Neuron (in vitro differentiated cells): ENCODE data around the gene ACOT11.

ENCODE experiments used
- H2AFZ ChIP-seq: one replicate; pipeline ENCODE4 v1.6.1; 2013; ENCODE audit warnings: low read depth, mild to moderate bottlenecking, inconsistent platforms, low read length, moderate library complexity
- H3K27me3 ChIP-seq: one replicate; pipeline ENCODE4 v1.6.1; 2013; ENCODE audit warnings: low read length; ENCODE audit not compliant: insufficient read depth
- H3K36me3 ChIP-seq: one replicate; pipeline ENCODE4 v1.6.1; 2013; ENCODE audit warnings: low read length; ENCODE audit not compliant: insufficient read depth
- H3K4me1 ChIP-seq: one replicate; pipeline ENCODE4 v1.6.1; 2013; ENCODE audit warnings: low read length; ENCODE audit not compliant: insufficient read depth
- H3K4me3 ChIP-seq: 2 replicates; pipeline ENCODE4 v1.5.1; 2013; ENCODE audit warnings: mild to moderate bottlenecking, low read length, moderate library complexity
- H3K9me3 ChIP-seq: one replicate; pipeline ENCODE4 v1.6.1; 2013; ENCODE audit warnings: low read length

ACOT11 gene

DNA sequence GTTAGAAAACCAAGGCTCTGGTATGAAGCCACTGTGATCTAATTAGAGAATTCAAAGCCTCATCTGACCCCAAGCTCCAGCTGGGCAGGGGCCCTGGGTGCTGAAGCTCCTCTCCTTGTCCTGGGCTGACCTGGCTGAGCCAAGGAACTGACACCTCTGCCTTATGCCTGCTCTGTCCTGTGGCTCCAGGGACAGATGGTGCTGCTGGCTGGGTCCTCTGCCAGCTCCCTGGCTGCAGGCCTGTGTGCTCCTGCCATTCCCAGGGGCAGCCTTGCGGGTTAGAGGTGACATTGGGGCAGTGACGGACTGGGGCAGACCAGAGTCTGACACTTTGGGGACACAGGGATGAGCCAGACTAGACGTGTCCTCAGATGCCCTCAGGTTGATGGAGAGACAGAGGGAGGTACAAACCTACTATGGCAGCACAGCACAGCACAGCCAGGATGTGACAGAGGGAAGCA, 11.8 kb downstream of the ACOT11 start:
- H3K27me3 ChIP-seq = no peaks in the 10 kb centered on the region
- no peaks in the 10 kb centered on the region for H3K4me1 ChIP-seq
- no peaks in the 10 kb centered on the region for H3K36me3 ChIP-seq
- no peak overlapping the region for H3K4me3 ChIP-seq
- H3K9me3 ChIP-seq = no peaks in the 10 kb centered on the region
- H2AFZ ChIP-seq = no peak overlapping the region

DNA sequence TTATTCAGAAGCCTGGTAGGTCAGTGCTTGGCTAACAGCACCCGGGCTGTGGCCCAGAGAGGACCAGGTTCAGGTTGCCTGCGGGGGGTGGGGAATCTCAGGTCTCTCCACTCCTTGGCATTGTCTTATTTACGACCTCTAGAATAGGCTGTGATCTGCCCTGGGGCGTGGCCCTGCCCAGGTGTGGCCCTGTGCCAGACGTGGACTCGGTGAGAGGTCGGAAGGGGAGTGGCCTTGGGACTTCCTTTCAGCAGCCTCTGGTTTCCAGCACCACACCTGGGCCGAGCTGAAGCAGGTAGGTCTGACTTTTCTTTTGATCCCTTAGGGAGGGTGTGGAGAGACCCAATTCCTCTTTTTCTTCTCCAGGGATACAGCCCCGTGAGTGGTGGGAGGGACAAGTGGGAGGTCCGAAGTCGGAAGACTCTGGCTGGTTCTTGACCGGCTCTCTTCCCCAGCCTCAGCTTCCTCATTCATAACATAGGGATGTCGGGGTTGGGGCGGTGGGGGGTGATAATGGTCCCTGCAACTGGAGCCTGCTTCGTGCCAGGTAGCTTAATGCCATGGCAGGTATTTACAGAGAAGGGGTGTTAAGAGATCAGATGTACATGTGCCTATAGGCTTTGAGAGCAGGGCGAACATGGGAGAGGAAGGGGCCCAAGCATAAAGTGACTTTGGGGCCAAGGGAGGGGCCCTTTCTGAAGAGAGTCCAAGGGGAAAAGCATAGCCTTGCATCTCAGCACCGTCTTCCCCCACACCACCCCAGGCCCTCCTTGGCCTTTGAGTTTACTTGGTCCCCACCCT, 16.5 kb downstream of the ACOT11 start:
- Histone ChIP-seq H3K4me3 (no peak overlapping the region), H3K4me1 (no peaks in the 10 kb centered on the region), H3K27me3 (peaks cover 2% of the 10 kb centered on the region), H2AFZ (no peak overlapping the region), H3K9me3 (no peaks in the 10 kb centered on the region), H3K36me3 (no peaks in the 10 kb centered on the region)

DNA sequence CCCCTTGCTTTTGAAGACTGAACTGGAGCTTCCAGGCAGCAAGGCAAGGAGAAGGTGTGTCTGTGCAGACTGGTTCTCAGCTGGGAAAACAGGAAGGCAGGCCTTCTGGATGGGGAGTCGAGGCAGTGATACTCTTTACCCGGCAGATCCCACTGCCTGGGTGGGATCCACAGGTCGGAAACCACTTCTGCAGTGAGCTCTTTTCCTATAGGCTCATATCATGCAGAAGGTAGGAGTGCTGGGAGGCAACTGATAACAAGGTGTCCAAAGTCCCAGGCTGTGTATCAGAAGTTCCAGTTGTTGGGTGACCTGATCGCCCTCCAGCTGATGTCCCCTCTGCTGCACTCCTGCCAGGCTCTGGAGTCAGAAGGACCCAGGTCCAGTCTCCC, 17.1 kb downstream of the ACOT11 start:
- Histone ChIP-seq H3K4me3 (no peak overlapping the region), H3K27me3 (peaks cover 2% of the 10 kb centered on the region), H3K4me1 (no peaks in the 10 kb centered on the region), H3K36me3 (no peaks in the 10 kb centered on the region), H2AFZ (no peak overlapping the region), H3K9me3 (no peaks in the 10 kb centered on the region)

DNA sequence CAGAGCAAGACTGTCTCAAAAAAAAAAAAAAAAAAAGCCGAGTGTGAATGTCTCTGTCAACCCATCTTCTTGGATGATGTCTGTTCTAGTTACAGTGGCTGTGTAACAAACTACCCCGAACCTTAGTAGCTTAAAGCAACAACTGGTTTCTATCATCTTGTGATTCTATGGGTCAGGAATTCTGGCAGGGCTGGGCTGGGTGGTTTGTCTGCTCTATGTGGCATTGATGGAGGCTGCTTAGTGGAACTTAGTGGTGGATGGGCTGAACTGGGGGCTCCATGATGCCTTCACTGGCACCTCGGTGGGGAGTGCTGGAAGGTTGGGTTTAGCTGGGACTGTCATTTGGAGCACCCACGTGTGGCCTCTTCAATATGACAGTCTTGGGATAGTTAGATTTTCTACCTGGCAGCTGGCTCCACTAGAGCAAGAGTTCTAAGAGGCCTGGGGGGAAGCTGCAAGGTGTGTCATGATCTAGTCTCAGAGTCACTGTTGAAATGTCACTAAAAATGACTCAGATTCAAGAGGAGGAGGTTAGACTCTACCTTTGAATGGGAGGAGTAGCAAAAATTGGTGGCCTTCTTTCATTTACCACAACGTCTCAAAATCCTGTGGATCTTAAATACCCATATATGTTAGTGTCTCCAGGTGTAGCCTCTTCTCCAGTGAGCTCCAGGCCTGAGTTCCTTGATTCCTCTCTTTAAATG, 18.6 kb downstream of the ACOT11 start:
- H3K36me3 ChIP-seq = no peaks in the 10 kb centered on the region
- H3K4me1 ChIP-seq = peaks cover 4% of the 10 kb centered on the region
- no peak overlapping the region for H2AFZ ChIP-seq
- H3K27me3 ChIP-seq = peaks cover 2% of the 10 kb centered on the region
- H3K9me3 ChIP-seq = no peaks in the 10 kb centered on the region
- H3K4me3 ChIP-seq = no peak overlapping the region

DNA sequence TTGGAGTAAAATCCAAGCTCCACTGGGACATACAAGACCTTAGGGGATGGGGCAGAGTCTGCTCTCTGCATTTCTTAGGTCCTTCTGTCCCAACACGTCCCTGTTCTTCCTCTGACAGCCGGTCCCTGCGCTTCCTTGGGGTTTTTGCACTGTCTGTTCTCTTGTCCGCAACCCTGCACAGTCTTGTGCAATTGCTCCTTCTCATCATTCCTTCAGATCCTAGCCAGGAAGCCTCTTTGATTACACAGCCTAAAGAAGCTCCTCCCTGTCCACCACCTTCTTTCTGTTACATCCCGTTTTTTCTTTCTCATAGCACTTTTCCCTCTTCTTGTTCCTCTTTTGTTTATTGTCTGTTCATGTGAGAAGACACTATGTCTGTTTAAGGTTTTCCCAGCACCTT, 19.9 kb downstream of the ACOT11 start:
- Histone ChIP-seq H3K27me3 (peaks cover 2% of the 10 kb centered on the region), H3K4me1 (peaks cover 15% of the 10 kb centered on the region), H3K9me3 (no peaks in the 10 kb centered on the region), H3K4me3 (no peak overlapping the region), H2AFZ (no peak overlapping the region), H3K36me3 (no peaks in the 10 kb centered on the region)

DNA sequence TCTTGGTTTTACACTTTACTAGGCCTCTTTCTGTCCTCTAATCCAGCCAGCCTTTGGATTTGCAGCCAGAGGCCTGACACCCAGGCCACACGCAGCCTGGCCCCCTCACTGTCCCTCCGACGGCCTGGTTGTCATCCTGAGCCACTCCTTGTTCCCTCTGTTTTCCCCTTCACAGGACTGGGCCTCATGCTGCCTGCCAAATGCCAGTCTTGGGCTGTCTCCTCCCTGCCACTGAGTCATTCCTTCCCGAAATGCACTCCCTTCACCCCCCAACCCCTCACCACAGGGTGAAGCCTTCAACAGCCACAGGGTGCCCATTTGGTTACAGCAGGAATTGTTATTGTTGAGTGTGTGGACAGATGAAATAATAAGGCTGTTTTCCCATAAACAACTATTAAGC, 21.3 kb downstream of the ACOT11 start:
- Histone ChIP-seq H3K4me1 (peaks cover 15% of the 10 kb centered on the region), H3K4me3 (no peak overlapping the region), H3K9me3 (no peaks in the 10 kb centered on the region), H3K36me3 (no peaks in the 10 kb centered on the region), H3K27me3 (peaks cover 2% of the 10 kb centered on the region), H2AFZ (no peak overlapping the region)

DNA sequence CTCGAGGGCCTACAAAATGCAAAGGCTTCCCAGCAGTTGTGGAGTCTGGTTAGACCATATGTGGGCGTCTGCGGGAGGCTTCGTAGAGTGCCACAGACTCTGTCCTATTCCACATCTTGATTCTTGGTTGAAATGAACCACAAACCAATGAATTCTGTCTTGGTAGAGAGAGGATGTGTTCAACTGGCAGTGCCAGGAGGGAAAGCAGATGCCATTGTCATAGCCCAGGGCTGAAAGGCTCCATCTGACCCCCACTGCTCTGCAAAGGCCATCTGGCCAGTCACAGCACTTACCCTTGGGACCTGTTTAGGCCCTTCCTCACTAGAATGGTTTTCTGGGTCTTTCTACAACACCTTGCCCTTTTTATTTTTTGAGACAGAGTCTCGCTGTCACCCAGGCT, 22.1 kb downstream of the ACOT11 start:
- H3K9me3 ChIP-seq = no peaks in the 10 kb centered on the region
- H2AFZ ChIP-seq = no peak overlapping the region
- H3K27me3 ChIP-seq = peaks cover 2% of the 10 kb centered on the region
- H3K36me3 ChIP-seq = no peaks in the 10 kb centered on the region
- peaks cover 15% of the 10 kb centered on the region for H3K4me1 ChIP-seq
- no peak overlapping the region for H3K4me3 ChIP-seq

DNA sequence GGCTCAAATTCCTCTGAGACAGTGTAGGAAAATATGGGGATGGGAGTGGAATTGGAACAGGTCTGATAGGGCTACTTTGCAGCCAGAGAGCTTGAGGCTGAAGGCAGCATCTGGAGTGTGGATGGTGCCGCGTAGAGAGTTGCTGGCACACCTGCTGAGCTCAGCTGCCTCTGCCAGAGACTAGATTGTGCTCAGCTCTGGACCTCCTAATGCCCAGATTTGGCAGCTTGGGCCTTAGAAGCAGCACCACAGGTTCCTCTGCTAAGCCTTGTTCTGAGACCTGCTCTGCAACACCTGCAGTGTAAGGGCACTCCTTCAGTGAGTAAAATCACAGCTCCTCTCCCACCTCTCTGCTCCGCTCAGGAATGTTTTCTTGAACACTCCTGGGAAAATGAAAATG, 23.3 kb downstream of the ACOT11 start:
- Histone ChIP-seq H3K4me1 (peaks cover 15% of the 10 kb centered on the region), H3K36me3 (no peaks in the 10 kb centered on the region), H3K4me3 (no peak overlapping the region), H3K27me3 (peaks cover 2% of the 10 kb centered on the region), H2AFZ (no peak overlapping the region), H3K9me3 (no peaks in the 10 kb centered on the region)

DNA sequence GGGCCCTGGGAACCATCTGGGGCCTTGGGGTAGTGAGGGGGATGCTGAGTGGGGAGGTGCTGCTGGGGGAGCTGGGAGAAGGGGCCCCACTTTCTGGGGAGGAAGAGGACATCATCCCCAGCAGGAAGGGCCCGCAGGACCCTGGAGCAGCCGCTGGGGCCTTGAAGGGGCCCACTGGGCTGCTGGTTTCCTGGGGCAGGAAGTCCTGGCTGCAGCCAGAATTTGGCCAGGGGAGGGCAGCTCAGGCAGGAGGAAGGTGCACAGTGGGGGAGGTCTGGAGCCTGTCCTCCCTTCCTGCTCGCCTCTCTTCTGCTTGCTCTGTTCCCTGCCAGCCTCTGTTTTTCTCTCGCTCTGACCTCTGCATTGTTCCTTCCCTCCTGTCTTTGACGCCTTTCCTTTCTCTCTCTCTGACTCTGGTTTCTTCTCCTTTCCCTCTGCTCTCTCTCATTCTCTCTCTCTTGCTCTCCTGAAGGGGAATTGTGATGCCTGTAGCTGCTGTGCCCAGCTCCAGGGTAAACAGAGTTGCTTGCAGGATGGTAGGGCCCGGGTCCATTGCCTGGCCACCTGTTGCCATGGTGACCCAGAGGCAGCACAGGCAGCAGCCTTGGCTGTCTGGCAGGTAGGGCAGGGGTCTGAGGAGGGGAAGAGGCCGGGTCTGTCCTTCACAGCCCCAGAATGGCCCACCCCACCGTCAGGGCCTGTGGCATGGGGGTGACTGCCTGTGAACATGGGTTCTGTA, 23.9 kb downstream of the ACOT11 start:
- no peaks in the 10 kb centered on the region for H3K36me3 ChIP-seq
- peak overlapping the region; percentile 6 for H3K4me3 ChIP-seq
- no peaks in the 10 kb centered on the region for H3K27me3 ChIP-seq
- no peak overlapping the region for H2AFZ ChIP-seq
- H3K4me1 ChIP-seq = peaks cover 15% of the 10 kb centered on the region
- no peaks in the 10 kb centered on the region for H3K9me3 ChIP-seq

DNA sequence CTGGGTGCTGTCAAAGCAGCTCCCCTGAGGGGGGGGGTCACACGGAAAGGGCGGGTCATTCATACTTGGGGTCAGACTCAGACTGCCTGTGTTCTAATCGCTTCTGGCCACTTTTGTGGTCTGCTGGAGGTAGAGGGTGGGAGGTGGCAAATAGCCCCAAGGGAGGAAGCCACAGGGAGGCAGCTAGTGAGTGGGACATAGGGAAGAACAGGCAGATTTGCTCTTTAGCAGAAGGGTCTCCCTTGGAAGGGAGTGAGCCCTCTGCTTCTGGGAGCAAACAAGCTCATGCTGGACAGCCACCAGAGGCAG, 24.5 kb downstream of the ACOT11 start:
- H2AFZ ChIP-seq = no peak overlapping the region
- no peaks in the 10 kb centered on the region for H3K9me3 ChIP-seq
- no peaks in the 10 kb centered on the region for H3K27me3 ChIP-seq
- H3K4me1 ChIP-seq = peaks cover 15% of the 10 kb centered on the region
- no peaks in the 10 kb centered on the region for H3K36me3 ChIP-seq
- H3K4me3 ChIP-seq = no peak overlapping the region

DNA sequence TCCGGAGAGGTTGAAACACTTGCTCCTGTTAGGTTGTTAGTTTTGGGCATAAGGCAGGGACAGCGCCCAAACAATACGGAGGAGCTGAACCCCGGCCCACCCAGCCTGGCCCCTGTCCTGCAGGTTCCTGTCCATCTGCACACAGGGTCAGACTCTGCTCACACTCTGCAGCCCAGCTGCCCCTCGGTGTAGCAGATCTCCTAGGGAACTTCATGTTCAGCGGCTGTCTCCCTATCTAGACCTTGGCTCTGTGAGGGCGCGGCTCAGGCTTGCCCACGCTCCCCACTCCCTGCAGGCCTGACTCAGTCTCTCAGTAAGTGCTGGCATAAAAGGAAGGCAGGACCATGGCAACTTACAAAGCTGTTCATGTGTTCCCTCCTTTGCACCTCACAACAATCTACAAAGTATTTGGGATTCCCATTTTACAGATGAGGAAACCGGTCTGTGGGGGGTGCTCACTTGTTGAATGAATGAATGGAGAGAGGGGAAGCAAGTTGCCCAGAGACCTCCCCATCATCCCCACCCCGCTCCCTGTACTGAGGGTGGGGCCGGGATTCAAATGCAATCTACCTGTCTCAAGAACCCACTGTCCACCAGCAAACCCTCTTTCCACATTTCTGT, 26.2 kb downstream of the ACOT11 start:
- Histone ChIP-seq H3K36me3 (no peaks in the 10 kb centered on the region), H2AFZ (no peak overlapping the region), H3K4me3 (no peak overlapping the region), H3K27me3 (no peaks in the 10 kb centered on the region), H3K4me1 (peaks cover 15% of the 10 kb centered on the region), H3K9me3 (no peaks in the 10 kb centered on the region)

DNA sequence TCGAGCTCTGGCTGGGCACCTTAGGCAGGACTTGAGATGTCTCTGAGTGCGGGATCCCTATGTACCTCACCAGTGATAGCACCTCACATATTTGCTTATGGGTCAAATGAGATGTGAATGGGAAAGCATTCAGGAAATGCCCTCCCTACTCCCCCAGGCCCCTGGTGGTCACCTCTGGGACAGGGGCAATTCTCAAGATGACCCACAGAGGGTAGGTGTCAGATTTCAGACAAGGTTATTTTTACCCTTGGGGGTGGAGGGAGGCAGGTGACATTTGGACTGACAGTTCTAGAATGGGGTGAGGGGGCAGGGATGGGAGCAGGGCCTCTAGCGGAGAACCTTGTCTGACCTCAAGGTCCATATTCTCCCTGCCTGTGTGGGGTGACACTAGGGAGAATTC, 27.1 kb downstream of the ACOT11 start:
- Histone ChIP-seq H3K4me1 (peaks cover 15% of the 10 kb centered on the region), H3K9me3 (no peaks in the 10 kb centered on the region), H3K27me3 (no peaks in the 10 kb centered on the region), H2AFZ (no peak overlapping the region), H3K4me3 (no peak overlapping the region), H3K36me3 (no peaks in the 10 kb centered on the region)
